Fibroblast of lung (primary cell): Measurements from ENCODE around the gene MATN1.

Source experiments
- EZH2 ChIP-seq: IDR thresholded peaks from 2 replicates; pipeline ENCODE4 v1.5.1; 2012; ENCODE audit warnings: low read length, control low read depth, mild to moderate bottlenecking; ENCODE audit errors: missing control alignments
- TF ChIP-seq, protein P1 (sequence below), 2 donors: IDR thresholded peaks in 1 of 2; conservative IDR thresholded peaks in 1 of 2; 1 replicate in 1 of 2; 2 replicates in 1 of 2; pipeline ENCODE4 v1.5.1; 2011 to 2012; ENCODE audit warnings: low read length in 2 of 2, control low read depth in 1 of 2, inconsistent platforms in 1 of 2, low read depth in 1 of 2, mild to moderate bottlenecking in 1 of 2

DNA sequence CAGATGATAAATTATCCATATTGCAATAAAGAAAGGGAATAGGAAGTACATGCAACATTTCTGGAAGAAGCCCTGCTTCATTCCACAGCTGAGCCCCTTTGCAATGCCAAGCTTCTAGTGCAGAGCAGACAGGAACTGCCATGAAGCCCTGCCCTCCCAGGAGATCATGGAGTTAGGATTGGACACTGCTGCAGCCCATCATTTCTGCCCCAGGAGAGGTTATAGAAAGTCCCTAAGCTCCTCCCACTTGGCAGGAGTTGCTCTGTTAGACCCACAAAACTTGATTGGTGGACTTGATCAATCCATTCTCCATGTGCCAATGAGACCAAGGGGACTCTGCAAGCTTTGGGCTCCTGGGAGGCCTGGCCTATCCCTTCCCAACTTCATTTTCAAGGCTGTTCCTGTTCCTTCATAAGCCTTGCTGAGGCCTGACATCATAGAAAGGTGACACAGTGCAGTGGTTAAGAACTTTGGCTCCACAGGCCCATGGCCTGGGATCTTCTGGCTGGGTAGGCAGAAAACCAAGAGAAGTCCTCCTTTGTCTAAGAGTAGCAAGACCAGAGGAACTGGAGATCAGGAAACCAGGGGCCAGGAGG is 35.5 kb upstream of the MATN1 start:
- no peak for TF ChIP-seq EZH2
- TF ChIP-seq, protein P1, sequence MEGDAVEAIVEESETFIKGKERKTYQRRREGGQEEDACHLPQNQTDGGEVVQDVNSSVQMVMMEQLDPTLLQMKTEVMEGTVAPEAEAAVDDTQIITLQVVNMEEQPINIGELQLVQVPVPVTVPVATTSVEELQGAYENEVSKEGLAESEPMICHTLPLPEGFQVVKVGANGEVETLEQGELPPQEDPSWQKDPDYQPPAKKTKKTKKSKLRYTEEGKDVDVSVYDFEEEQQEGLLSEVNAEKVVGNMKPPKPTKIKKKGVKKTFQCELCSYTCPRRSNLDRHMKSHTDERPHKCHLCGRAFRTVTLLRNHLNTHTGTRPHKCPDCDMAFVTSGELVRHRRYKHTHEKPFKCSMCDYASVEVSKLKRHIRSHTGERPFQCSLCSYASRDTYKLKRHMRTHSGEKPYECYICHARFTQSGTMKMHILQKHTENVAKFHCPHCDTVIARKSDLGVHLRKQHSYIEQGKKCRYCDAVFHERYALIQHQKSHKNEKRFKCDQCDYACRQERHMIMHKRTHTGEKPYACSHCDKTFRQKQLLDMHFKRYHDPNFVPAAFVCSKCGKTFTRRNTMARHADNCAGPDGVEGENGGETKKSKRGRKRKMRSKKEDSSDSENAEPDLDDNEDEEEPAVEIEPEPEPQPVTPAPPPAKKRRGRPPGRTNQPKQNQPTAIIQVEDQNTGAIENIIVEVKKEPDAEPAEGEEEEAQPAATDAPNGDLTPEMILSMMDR (conservative IDR thresholded peaks at IDR 0.05 in 1 of 2, IDR thresholded peaks at IDR 0.05 in 1 of 2; ENCODE audit: low read depth in 1 of 2, low read length in 2 of 2), result no peak
